Measurements from ENCODE around the gene DUSP9.

Gene DUSP9

GRCh38 chrX:153609917-153610835, 36.8 kb upstream of the DUSP9 start:
- TF ChIP-seq CTCF (IDR thresholded peaks at IDR 0.05; ENCODE audit: borderline replicate concordance, control extremely low read depth, extremely low read depth, insufficient read depth, missing control alignments): peak; percentile 72
- in situ Hi-C loops (cut with MboI; ENCODE audit: low sequenced_read_pairs, unreplicated experiment): no loop called here
- peak; percentile 76 for DNase-seq (ENCODE audit: low spot score)

- no peak for DNase-seq (ENCODE audit: low spot score)
- no peak for TF ChIP-seq CTCF (IDR thresholded peaks at IDR 0.05; ENCODE audit: borderline replicate concordance, control extremely low read depth, extremely low read depth, insufficient read depth, missing control alignments)
- in situ Hi-C loops (cut with MboI; ENCODE audit: low sequenced_read_pairs, unreplicated experiment): no loop called here
Measured at GRCh38 chrX:153610836-153611213, 36.2 kb upstream of the DUSP9 start.

GRCh38 chrX:153611298-153612095, 35.5 kb upstream of the DUSP9 start:
- no peak for TF ChIP-seq CTCF (IDR thresholded peaks at IDR 0.05; ENCODE audit: borderline replicate concordance, control extremely low read depth, extremely low read depth, insufficient read depth, missing control alignments)
- in situ Hi-C loops (cut with MboI; ENCODE audit: low sequenced_read_pairs, unreplicated experiment): no loop called here
- no peak for DNase-seq (ENCODE audit: low spot score)

- no peak for TF ChIP-seq CTCF (IDR thresholded peaks at IDR 0.05; ENCODE audit: borderline replicate concordance, control extremely low read depth, extremely low read depth, insufficient read depth, missing control alignments)
- no peak for DNase-seq (ENCODE audit: low spot score)
- in situ Hi-C loops (cut with MboI; ENCODE audit: low sequenced_read_pairs, unreplicated experiment): no loop called here
Measured at GRCh38 chrX:153612413-153612812, 34.6 kb upstream of the DUSP9 start.

- DNase-seq (ENCODE audit: low spot score): no peak
- in situ Hi-C loops (cut with MboI; ENCODE audit: low sequenced_read_pairs, unreplicated experiment): loop anchor here (5.0 kb wide), 1 partner anchor 58 kb away; no protein-coding TSS in a partner anchor
- no peak for TF ChIP-seq CTCF (IDR thresholded peaks at IDR 0.05; ENCODE audit: borderline replicate concordance, control extremely low read depth, extremely low read depth, insufficient read depth, missing control alignments)
Measured at GRCh38 chrX:153614818-153615217, 32.2 kb upstream of the DUSP9 start.

- TF ChIP-seq CTCF (IDR thresholded peaks at IDR 0.05; ENCODE audit: borderline replicate concordance, control extremely low read depth, extremely low read depth, insufficient read depth, missing control alignments): no peak
- no peak for DNase-seq (ENCODE audit: low spot score)
- in situ Hi-C loops (cut with MboI; ENCODE audit: low sequenced_read_pairs, unreplicated experiment): no loop called here
Measured at GRCh38 chrX:153620576-153620975, 26.4 kb upstream of the DUSP9 start.

Data from GM13976 (cell line).